ENCODE results near the gene ANXA6.

The ANXA6 gene

DNA sequence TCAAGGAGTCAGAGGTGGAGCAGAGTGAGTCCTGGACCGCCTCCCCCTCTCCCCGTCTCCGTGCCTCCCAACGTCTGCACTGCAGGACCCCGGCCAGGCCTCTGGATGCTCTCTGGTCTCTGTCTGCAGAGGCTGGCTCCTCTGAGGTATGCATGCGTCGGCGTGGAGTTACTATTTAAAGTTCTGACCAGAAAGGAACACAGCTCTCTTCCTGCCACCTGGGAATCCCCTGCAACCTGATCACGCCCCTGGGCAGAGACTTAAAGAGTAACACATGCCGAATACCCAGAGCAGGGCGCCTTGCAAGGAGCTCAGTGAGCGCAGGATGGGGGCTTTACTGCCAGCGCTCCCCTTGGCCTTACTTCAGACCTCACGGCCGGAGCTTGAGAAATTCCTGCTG is 16.0 kb downstream of the ANXA6 start (continued):
- no peak for TF ChIP-seq ZFP3 (CRISPR knock-in tag; IDR thresholded peaks at IDR 0.05)
- TF ChIP-seq, protein P1, sequence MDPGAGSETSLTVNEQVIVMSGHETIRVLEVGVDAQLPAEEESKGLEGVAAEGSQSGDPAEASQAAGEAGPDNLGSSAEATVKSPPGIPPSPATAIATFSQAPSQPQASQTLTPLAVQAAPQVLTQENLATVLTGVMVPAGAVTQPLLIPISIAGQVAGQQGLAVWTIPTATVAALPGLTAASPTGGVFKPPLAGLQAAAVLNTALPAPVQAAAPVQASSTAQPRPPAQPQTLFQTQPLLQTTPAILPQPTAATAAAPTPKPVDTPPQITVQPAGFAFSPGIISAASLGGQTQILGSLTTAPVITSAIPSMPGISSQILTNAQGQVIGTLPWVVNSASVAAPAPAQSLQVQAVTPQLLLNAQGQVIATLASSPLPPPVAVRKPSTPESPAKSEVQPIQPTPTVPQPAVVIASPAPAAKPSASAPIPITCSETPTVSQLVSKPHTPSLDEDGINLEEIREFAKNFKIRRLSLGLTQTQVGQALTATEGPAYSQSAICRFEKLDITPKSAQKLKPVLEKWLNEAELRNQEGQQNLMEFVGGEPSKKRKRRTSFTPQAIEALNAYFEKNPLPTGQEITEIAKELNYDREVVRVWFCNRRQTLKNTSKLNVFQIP (CRISPR knock-in tag; IDR thresholded peaks at IDR 0.05; ENCODE audit: borderline replicate concordance, low read depth), result no peak
- no peak for TF ChIP-seq BACH2 (CRISPR knock-in tag; IDR thresholded peaks at IDR 0.05; ENCODE audit: borderline replicate concordance)

DNA sequence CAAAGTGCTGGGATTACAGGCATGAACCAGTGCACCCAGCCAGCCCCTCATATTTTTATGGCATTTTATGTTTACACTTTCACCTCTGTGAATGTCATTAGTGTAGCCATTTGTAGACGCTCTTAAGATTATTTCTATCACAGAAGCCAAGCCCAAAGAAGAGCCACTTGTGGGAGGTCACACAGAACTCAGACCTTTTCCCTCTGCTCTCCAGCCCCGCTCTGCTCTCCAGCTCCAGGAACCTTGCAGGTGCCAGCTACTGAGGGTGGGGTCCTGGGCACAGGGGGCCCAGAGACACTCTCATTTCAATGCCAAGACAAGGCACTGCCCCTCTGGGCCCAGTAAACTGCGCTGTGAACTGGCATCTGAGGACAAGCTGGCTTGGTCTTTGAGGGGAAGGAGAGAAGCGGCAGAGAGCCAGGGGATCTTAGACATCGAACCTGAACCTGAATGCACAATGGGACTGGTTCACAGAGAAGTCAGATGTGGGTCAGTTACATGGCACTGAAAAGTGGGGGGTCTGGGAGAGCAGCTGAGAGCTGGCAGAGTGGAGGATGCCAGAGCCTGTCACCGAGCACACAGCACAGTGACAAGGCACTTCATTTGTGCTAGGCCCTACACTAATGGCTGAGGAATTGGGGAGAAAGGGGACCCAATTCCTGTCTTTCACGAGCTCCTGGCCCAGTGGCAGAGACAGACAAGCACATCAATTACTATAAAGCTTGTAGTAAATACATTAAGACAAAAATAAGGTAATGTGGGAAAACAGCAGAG is 16.7 kb downstream of the ANXA6 start:
- TF ChIP-seq ARNTL (CRISPR knock-in tag; IDR thresholded peaks at IDR 0.05; ENCODE audit: borderline replicate concordance, low read depth), result no peak
- ATAC-seq, result no peak

DNA sequence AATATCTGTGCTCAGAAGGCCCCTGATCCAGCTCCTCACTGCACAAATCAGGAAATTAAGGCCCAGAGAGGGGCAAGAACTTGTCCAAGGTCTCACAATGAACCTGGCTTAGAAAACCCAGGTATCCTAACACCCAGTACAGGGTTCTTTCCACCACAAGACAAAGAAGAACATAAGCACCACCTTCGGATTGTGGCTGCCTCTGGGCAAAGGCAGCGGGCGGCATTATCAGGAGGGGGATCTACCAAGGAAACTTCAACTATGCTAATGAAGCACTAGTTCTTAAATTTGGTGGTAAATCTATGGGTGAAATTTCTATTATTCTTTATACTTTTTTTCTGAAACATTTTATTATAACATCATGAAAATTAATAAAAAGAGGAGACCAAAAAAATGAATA is 17.9 kb downstream of the ANXA6 start:
- TF ChIP-seq ZFP3 (CRISPR knock-in tag; IDR thresholded peaks at IDR 0.05), result no peak
- TF ChIP-seq, protein P2, sequence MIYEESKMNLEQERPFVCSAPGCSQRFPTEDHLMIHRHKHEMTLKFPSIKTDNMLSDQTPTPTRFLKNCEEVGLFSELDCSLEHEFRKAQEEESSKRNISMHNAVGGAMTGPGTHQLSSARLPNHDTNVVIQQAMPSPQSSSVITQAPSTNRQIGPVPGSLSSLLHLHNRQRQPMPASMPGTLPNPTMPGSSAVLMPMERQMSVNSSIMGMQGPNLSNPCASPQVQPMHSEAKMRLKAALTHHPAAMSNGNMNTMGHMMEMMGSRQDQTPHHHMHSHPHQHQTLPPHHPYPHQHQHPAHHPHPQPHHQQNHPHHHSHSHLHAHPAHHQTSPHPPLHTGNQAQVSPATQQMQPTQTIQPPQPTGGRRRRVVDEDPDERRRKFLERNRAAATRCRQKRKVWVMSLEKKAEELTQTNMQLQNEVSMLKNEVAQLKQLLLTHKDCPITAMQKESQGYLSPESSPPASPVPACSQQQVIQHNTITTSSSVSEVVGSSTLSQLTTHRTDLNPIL (CRISPR knock-in tag; IDR thresholded peaks at IDR 0.05; ENCODE audit: low read depth), result no peak
- TF ChIP-seq GLIS3 (CRISPR knock-in tag; IDR thresholded peaks at IDR 0.05), result no peak
- no peak for TF ChIP-seq OSR1 (CRISPR knock-in tag; IDR thresholded peaks at IDR 0.05)
- no peak for ATAC-seq

DNA sequence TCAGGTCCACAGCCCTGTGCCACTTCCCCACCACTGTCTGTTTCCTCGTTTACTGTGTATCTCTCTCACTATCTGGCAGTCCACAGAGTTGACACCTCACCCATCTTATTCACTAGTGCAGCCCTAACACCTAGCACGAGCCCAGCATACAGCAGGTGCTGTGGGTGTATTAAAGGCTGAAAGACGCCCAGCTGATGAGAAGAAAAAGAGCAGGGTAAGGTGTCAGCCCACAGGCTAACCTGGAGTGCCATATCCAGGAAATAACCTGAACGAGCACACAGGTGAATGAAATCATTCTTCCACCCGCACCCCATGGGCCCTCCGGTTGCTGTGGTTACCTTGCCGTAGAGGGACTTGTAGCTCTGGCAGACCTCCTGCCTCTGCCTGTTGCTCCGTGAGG is 18.6 kb downstream of the ANXA6 start:
- TF ChIP-seq GLIS3 (CRISPR knock-in tag; IDR thresholded peaks at IDR 0.05), result no peak
- no peak for TF ChIP-seq BACH2 (CRISPR knock-in tag; IDR thresholded peaks at IDR 0.05; ENCODE audit: borderline replicate concordance)
- TF ChIP-seq, protein P2 (CRISPR knock-in tag; IDR thresholded peaks at IDR 0.05; ENCODE audit: low read depth), result no peak
- no peak for TF ChIP-seq ZNF70 (CRISPR knock-in tag; IDR thresholded peaks at IDR 0.05)
- TF ChIP-seq ZNF8 (CRISPR knock-in tag; IDR thresholded peaks at IDR 0.05), result no peak
- TF ChIP-seq ARNTL (CRISPR knock-in tag; IDR thresholded peaks at IDR 0.05; ENCODE audit: borderline replicate concordance, low read depth), result no peak
- TF ChIP-seq, protein P1 (CRISPR knock-in tag; IDR thresholded peaks at IDR 0.05; ENCODE audit: borderline replicate concordance, low read depth), result no peak
- TF ChIP-seq CSDC2 (CRISPR knock-in tag; IDR thresholded peaks at IDR 0.05), result no peak
- TF ChIP-seq ZFP3 (CRISPR knock-in tag; IDR thresholded peaks at IDR 0.05), result no peak
- TF ChIP-seq ESRRG (CRISPR knock-in tag; IDR thresholded peaks at IDR 0.05), result no peak
- no peak for TF ChIP-seq ZNF565 (CRISPR knock-in tag; conservative IDR thresholded peaks at IDR 0.05; ENCODE audit: low read depth)
- ATAC-seq, result no peak

DNA sequence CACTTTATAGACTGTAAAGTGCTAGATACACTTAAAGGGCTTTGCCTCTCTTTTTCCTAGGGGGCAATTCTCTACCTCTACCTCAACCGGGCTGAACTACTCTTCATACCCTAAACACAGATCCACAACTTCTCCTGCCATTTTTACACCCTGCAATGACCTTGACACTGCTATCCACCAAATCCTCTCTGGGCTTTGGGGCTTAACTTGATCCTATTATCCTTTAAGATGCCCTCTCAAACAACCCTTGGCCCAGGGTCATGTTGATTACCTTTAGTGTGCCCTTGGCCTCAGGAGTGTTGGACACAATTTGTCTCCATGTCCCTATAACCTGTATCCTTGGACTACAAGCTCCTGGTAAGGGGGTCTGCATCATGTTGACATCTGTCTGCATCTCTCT is 19.5 kb downstream of the ANXA6 start:
- no peak for ATAC-seq
- TF ChIP-seq, protein P2 (CRISPR knock-in tag; IDR thresholded peaks at IDR 0.05; ENCODE audit: low read depth), result no peak
- TF ChIP-seq CSDC2 (CRISPR knock-in tag; IDR thresholded peaks at IDR 0.05) (no peak), ZNF8 (CRISPR knock-in tag; IDR thresholded peaks at IDR 0.05) (no peak), TCF4 (CRISPR knock-in tag; IDR thresholded peaks at IDR 0.05; ENCODE audit: borderline replicate concordance) (no peak), ISL1 (CRISPR knock-in tag; IDR thresholded peaks at IDR 0.05) (no peak), BACH2 (CRISPR knock-in tag; IDR thresholded peaks at IDR 0.05; ENCODE audit: borderline replicate concordance) (no peak), ZNF565 (CRISPR knock-in tag; conservative IDR thresholded peaks at IDR 0.05; ENCODE audit: low read depth) (no peak), ZFP3 (CRISPR knock-in tag; IDR thresholded peaks at IDR 0.05) (no peak)
- TF ChIP-seq, protein P3, sequence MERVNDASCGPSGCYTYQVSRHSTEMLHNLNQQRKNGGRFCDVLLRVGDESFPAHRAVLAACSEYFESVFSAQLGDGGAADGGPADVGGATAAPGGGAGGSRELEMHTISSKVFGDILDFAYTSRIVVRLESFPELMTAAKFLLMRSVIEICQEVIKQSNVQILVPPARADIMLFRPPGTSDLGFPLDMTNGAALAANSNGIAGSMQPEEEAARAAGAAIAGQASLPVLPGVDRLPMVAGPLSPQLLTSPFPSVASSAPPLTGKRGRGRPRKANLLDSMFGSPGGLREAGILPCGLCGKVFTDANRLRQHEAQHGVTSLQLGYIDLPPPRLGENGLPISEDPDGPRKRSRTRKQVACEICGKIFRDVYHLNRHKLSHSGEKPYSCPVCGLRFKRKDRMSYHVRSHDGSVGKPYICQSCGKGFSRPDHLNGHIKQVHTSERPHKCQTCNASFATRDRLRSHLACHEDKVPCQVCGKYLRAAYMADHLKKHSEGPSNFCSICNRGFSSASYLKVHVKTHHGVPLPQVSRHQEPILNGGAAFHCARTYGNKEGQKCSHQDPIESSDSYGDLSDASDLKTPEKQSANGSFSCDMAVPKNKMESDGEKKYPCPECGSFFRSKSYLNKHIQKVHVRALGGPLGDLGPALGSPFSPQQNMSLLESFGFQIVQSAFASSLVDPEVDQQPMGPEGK (CRISPR knock-in tag; IDR thresholded peaks at IDR 0.05; ENCODE audit: borderline replicate concordance), result no peak

Measured in SK-N-SH treated with all-trans-retinoic acid at 6 μM for 48 hours (cell line).